Measurements from ENCODE around the gene YES1.
"Not testable (repeated sequence)": the region's sequence is repeated elsewhere in the genome, so short reads cannot be mapped to it uniquely, and the experiment has no call there.

YES1 gene

GRCh38 chr18:820591-821165 lies 8.6 kb upstream of the YES1 start:
- no peak for DNase-seq

- DNase-seq = no peak
Observed at GRCh38 chr18:816869-817268, 4.8 kb upstream of the YES1 start.

- DNase-seq = no peak
Observed at GRCh38 chr18:816088-816653, 4.1 kb upstream of the YES1 start.

- DNase-seq = no peak
Observed at GRCh38 chr18:815353-815752, 3.3 kb upstream of the YES1 start.

GRCh38 chr18:814300-815084 lies 2.5 kb upstream of the YES1 start:
- DNase-seq = no peak

- DNase-seq = no peak
Observed at GRCh38 chr18:813172-814071, 1.4 kb upstream of the YES1 start.

GRCh38 chr18:812376-813171 lies 532 bp upstream of the YES1 start:
- DNase-seq = peak; percentile 78

GRCh38 chr18:811182-811891 lies 705 bp downstream of the YES1 start:
- peak; percentile 18 for DNase-seq

- no peak for DNase-seq
Observed at GRCh38 chr18:809985-810642, 1.9 kb downstream of the YES1 start.

GRCh38 chr18:809228-809627 lies 2.8 kb downstream of the YES1 start:
- DNase-seq = not testable (repeated sequence)

- DNase-seq = no peak
Observed at GRCh38 chr18:808502-808901, 3.5 kb downstream of the YES1 start.

GRCh38 chr18:808086-808485 lies 4.0 kb downstream of the YES1 start:
- DNase-seq = peak; percentile 11

GRCh38 chr18:805755-806110 lies 6.3 kb downstream of the YES1 start:
- DNase-seq = no peak

- no peak for DNase-seq
Observed at GRCh38 chr18:805008-805754, 6.9 kb downstream of the YES1 start.

- no peak for DNase-seq
Observed at GRCh38 chr18:801137-801536, 10.9 kb downstream of the YES1 start.

GRCh38 chr18:799943-800342 lies 12.1 kb downstream of the YES1 start:
- DNase-seq = no peak

- DNase-seq = not testable (repeated sequence)
Observed at GRCh38 chr18:795383-795782, 16.7 kb downstream of the YES1 start.

- no peak for DNase-seq
Observed at GRCh38 chr18:789397-789796, 22.6 kb downstream of the YES1 start.

- DNase-seq = no peak
Observed at GRCh38 chr18:785242-785641, 26.8 kb downstream of the YES1 start.

GRCh38 chr18:784470-785172 lies 27.4 kb downstream of the YES1 start:
- DNase-seq = no peak
